IMR-90 (cell line): ENCODE measurements around the gene FNBP1L. TPM values are rescaled to one million over a fixed set of nuclear protein-coding genes. Genes with fewer than 3 reads are reported as not detected.
"Not testable (repeated sequence)": the region's sequence is repeated elsewhere in the genome, so short reads cannot be mapped to it uniquely, and the experiment has no call there.

ENCODE experiments used
- ATAC-seq: fragments of 200-7000 bp; cut with Tn5 transposase; 2 replicates; pipeline ENCODE4 v1.9.1; 2020; ENCODE audit warnings: low read depth, mild to moderate bottlenecking, moderate library complexity
- BruUV-seq: library from RNA; stranded (reverse); fragments of 400-500 nt; replicated peaks from 2 replicates; lab custom pipeline; 2021; lab: Mats Ljungman, UMichigan
- CTCF ChIA-PET: fragments of 300-600 bp; formaldehyde crosslinking; extraction: SDS; loops from one replicate; lab custom pipeline; 2021; ENCODE audit warnings: antibody characterized with exemption; lab: Yijun Ruan, JAX
- POLR2A ChIA-PET: fragments of 300-600 bp; sonication (Branson Sonifier 250); formaldehyde crosslinking; loops from one replicate; lab custom pipeline; 2022; ENCODE audit warnings: antibody characterized with exemption; ENCODE audit not compliant: unreplicated experiment; lab: Charles Lee
- DNase-seq: peaks from one replicate; pipeline ENCODE4 v3.0.0; 2013
- H2AFZ ChIP-seq: replicated peaks from 2 replicates; pipeline ENCODE3; 2013; ENCODE audit warnings: low read length, mild to moderate bottlenecking; ENCODE audit not compliant: poor library complexity
- H2AK5ac ChIP-seq: 2 replicates; pipeline ENCODE4 v1.6.1; 2013; ENCODE audit warnings: low read depth, low read length, inconsistent platforms
- H2AK9ac ChIP-seq: replicated peaks from 2 replicates; pipeline ENCODE3; 2013; ENCODE audit warnings: mild to moderate bottlenecking, low read depth, low read length, moderate library complexity; ENCODE audit not compliant: poor library complexity
- H2BK120ac ChIP-seq: 2 replicates; pipeline ENCODE4 v1.6.1; 2013; ENCODE audit warnings: low read depth, low read length, inconsistent platforms
- H2BK15ac ChIP-seq: 3 replicates; pipeline ENCODE4 v1.6.1; 2013; ENCODE audit warnings: low read depth, low read length, inconsistent platforms
- H2BK20ac ChIP-seq: 2 replicates; pipeline ENCODE4 v1.6.1; 2013; ENCODE audit warnings: low read depth, mild to moderate bottlenecking, inconsistent platforms, low read length, moderate library complexity
- H2BK5ac ChIP-seq: 2 replicates; pipeline ENCODE4 v1.6.1; 2013; ENCODE audit warnings: mild to moderate bottlenecking, low read depth, low read length, inconsistent platforms; ENCODE audit not compliant: poor library complexity, severe bottlenecking
- H3K14ac ChIP-seq: replicated peaks from 2 replicates; pipeline ENCODE4 v1.6.1; 2013; ENCODE audit warnings: low read depth, low read length, inconsistent platforms
- H3K18ac ChIP-seq: 2 replicates; pipeline ENCODE4 v1.6.1; 2013; ENCODE audit warnings: low read depth, low read length, control low read depth
- H3K23ac ChIP-seq: 2 replicates; pipeline ENCODE4 v1.6.1; 2013; ENCODE audit warnings: low read depth, low read length, inconsistent platforms
- H3K27ac ChIP-seq: 2 replicates; pipeline ENCODE4 v1.5.1; 2013; ENCODE audit warnings: mild to moderate bottlenecking, control low read depth, low read length; ENCODE audit not compliant: insufficient read depth
- H3K27me3 ChIP-seq: 2 replicates; pipeline ENCODE4 v1.6.1; 2013; ENCODE audit warnings: low read length; ENCODE audit not compliant: control insufficient read depth, insufficient read depth
- H3K36me3 ChIP-seq: 2 replicates; pipeline ENCODE4 v1.6.1; 2013; ENCODE audit warnings: low read length, mixed read lengths; ENCODE audit not compliant: control insufficient read depth, insufficient read depth
- H3K4ac ChIP-seq: 2 replicates; pipeline ENCODE4 v1.6.1; 2013; ENCODE audit warnings: low read depth, low read length, inconsistent platforms
- H3K4me1 ChIP-seq: 2 replicates; pipeline ENCODE4 v1.6.1; 2013; ENCODE audit warnings: low read length, mixed read lengths; ENCODE audit not compliant: control insufficient read depth, insufficient read depth
- H3K4me2 ChIP-seq: 2 replicates; pipeline ENCODE4 v1.6.1; 2013; ENCODE audit warnings: low read depth, mild to moderate bottlenecking, control low read depth, low read length, moderate library complexity
- H3K4me3 ChIP-seq: 2 replicates; pipeline ENCODE4 v1.5.1; 2013; ENCODE audit warnings: low read depth, mild to moderate bottlenecking, control low read depth, low read length, moderate library complexity; ENCODE audit not compliant: insufficient read depth
- H3K56ac ChIP-seq: 2 replicates; pipeline ENCODE4 v1.6.1; 2013; ENCODE audit warnings: low read length, inconsistent platforms; ENCODE audit not compliant: insufficient read depth; ENCODE audit errors: extremely low read depth
- H3K79me1 ChIP-seq, 2 experiments: 2 replicates each; pipeline ENCODE4 v1.6.1; 2013; ENCODE audit warnings: low read length in 2 of 2, inconsistent platforms in 1 of 2, low read depth in 1 of 2
- H3K9ac ChIP-seq: 2 replicates; pipeline ENCODE4 v1.6.1; 2013; ENCODE audit warnings: low read depth, low read length, control low read depth
- H3K9me1 ChIP-seq: 2 replicates; pipeline ENCODE4 v1.6.1; 2013; ENCODE audit warnings: low read length, inconsistent platforms; ENCODE audit not compliant: insufficient read depth
- H3K9me3 ChIP-seq: 2 replicates; pipeline ENCODE4 v1.6.1; 2013; ENCODE audit warnings: low read length; ENCODE audit not compliant: control insufficient read depth, insufficient read depth
- H4K20me1 ChIP-seq: 2 replicates; pipeline ENCODE4 v1.6.1; 2013; ENCODE audit warnings: low read length, inconsistent platforms; ENCODE audit not compliant: insufficient read depth
- H4K5ac ChIP-seq: 2 replicates; pipeline ENCODE4 v1.6.1; 2013; ENCODE audit warnings: mild to moderate bottlenecking, low read depth, low read length, control low read depth
- H4K8ac ChIP-seq, 2 experiments: 2 replicates each; pipeline ENCODE4 v1.6.1; 2013; ENCODE audit warnings: low read depth in 2 of 2, low read length in 2 of 2, control low read depth in 1 of 2, inconsistent platforms in 1 of 2
- H4K91ac ChIP-seq: 2 replicates; pipeline ENCODE4 v1.6.1; 2013; ENCODE audit warnings: low read depth, low read length, inconsistent platforms; ENCODE audit not compliant: insufficient read depth
- CEBPB ChIP-seq: IDR thresholded peaks from 2 replicates; pipeline ENCODE4 v1.6.1; 2012; ENCODE audit warnings: low read depth, low read length, improper control_type of control experiment
- RFX5 ChIP-seq: IDR thresholded peaks from 2 replicates; pipeline ENCODE4 v1.8.0; 2012; ENCODE audit warnings: low read depth, mild to moderate bottlenecking, low read length, moderate library complexity
- WGBS, 2 experiments: methylation state at CpG; one replicate each; pipeline versions ENCODE4 v1.1.5 to v1.1.7; 2013; ENCODE audit warnings: missing lambda C conversion rate in 2 of 2; ENCODE audit not compliant: insufficient read length in 1 of 2; ENCODE audit errors: extremely low coverage in 2 of 2; 5-methylcytosine and 5-hydroxymethylcytosine counted together
- dilution Hi-C: fragments of 300-500 bp; cut with HindIII; formaldehyde crosslinking; loops from one replicate; pipeline ENCODE4 v1.14.3; 2018; ENCODE audit warnings: low sequenced_read_pairs; ENCODE audit not compliant: unreplicated experiment
- in situ Hi-C: fragments of 300-500 bp; cut with MboI; formaldehyde crosslinking; loops from 3 replicates; pipeline ENCODE4 v1.14.3; 2019; ENCODE audit warnings: low sequenced_read_pairs, inconsistent platforms, mixed read lengths
- intact Hi-C: fragments of 100-400 bp; cut with micrococcal nuclease; formaldehyde crosslinking; loops from 2 replicates; pipeline ENCODE4 v1.10.0; 2022
- polyA plus RNA-seq, 3 experiments: library from polyadenylated mRNA; depleted of rRNA; stranded (reverse); fragments of >200 nt; gene quantifications; 2 replicates each; pipeline ENCODE4 v1.2.3, GENCODE V29; 2012; ENCODE audit warnings: low replicate concordance in 1 of 3
- total RNA-seq: library from RNA; depleted of rRNA; stranded (reverse); fragments of >200 nt; gene quantifications from 2 replicates; pipeline ENCODE4 v1.2.3, GENCODE V29; 2012

FNBP1L gene
- total and polyA plus RNA-seq, 2 of the 4 experiments (the other 2 are of a cell fraction), result 9.3 to 15.2 TPM

DNA sequence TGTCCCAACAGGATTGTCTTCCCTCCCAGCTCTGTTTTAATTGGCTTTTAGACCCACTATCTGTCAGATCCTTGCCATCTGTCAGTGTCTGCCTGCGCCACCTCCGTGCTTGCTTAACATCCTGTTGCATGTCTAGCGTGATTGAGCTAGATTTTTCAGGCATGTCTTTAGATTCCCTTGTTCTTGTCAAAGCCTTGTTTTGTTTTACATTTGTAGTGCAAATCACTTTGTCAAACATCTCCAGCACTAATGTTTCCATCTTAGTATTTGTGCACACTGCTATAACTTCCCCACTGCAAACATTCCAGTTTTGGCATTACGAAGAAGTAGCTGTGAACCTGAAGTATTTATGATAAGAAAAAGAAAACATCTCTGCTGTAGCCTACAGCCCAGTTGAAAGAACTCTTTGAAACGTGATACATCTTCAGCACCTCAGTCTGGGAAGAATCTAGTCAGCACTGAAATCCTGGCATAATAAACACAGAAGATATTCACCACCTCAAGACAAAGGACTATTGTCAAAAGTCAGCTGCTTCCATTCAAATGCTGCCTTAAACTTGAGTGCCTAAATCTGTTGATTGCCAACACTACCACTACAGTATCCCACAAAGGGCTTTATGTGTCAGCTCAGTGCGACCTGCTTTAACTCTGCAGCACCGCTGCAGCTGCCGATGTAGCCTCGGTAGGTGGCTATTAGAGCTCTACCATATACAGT lies 105.0 kb downstream of the FNBP1L start:
- no peak overlapping the region for H2AK9ac ChIP-seq

DNA sequence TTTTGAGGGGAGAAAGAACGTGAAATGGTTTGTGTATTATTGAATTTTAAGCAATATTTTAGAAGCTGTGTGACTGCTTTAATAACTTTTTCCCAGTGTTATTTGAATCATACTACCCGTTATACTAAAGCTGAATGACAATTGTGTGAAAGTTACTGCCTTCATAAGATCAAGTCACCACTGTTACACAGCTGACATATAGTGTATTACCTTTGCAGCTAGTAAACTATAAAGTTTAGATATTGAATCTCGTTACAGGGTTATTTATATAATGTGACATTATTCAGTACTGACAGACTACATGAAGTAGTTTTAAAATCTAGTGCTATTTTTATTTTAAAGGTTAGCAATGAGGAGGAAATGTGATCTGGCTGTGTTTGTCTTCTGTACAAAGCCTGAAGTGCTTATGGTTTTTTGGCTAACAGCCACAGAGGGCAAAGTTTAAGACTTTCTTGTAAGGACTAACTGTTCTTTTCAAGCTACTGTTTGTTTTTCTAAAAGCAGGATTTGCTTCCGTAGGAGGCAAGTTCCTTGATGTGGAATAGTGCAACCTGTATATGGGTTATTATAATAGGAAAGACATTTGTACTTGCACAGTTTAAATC lies 106.1 kb downstream of the FNBP1L start:
- DNase-seq, result peak; percentile 68
- POLR2A ChIA-PET, result interaction anchor here (0.6 kb wide), 1 partner anchor 209 kb away, joined by 7 read pairs; no protein-coding TSS in a partner anchor
- BruUV-seq, dilution Hi-C loops, H3K4me3 ChIP-seq, H3K27me3 ChIP-seq, H2BK120ac ChIP-seq, H2BK15ac ChIP-seq, H2BK20ac ChIP-seq, H4K20me1 ChIP-seq, H3K4me1 ChIP-seq, H2AFZ ChIP-seq, H3K9ac ChIP-seq, CTCF ChIA-PET, H2BK5ac ChIP-seq, H4K91ac ChIP-seq, H3K79me1 ChIP-seq, H3K9me1 ChIP-seq, H3K18ac ChIP-seq, H3K27ac ChIP-seq, H3K4me2 ChIP-seq, H3K9me3 ChIP-seq, H3K56ac ChIP-seq, H4K8ac ChIP-seq, H3K14ac ChIP-seq, H2AK9ac ChIP-seq, H3K36me3 ChIP-seq, H4K5ac ChIP-seq, H3K23ac ChIP-seq, H2AK5ac ChIP-seq, H3K4ac ChIP-seq: not testable (repeated sequence)
- WGBS, 2 experiments, result 100% methylated on average over 1 of the region's 4 CpGs; no CpG with 5 or more reads in 1 of the 2 experiments
- in situ Hi-C loops, result loop anchor here (25.0 kb wide), 1 partner anchor 92 kb away; no protein-coding TSS in a partner anchor
- ATAC-seq, result peak; percentile 44
- intact Hi-C loops, result loop anchor here (5.0 kb wide), 1 partner anchor 107 kb away; the partner anchor contains the start of gene FNBP1L

More for the DNA sequence above, 105.0 kb downstream of the FNBP1L start:
- Histone ChIP-seq H4K91ac (no peak overlapping the region), H3K9me1 (no peaks in the 10 kb centered on the region; the same call in 1 of the 2 replicates), H3K27ac (no peak overlapping the region), H3K56ac (no peak overlapping the region), H2AFZ (no peak overlapping the region), H3K4ac (no peak overlapping the region), H2BK20ac (no peak overlapping the region), H3K9ac (no peak overlapping the region), H4K20me1 (peaks cover 8% of the 10 kb centered on the region; the same call in 1 of the 2 replicates), H2BK5ac (no peak overlapping the region), H3K18ac (no peak overlapping the region), H3K4me2 (peak overlapping the region; percentile 37), H3K14ac (no peak overlapping the region), H3K27me3 (no peaks in the 10 kb centered on the region), H4K8ac (no peak overlapping the region), H2AK5ac (no peak overlapping the region), H3K36me3 (peaks cover 11% of the 10 kb centered on the region), H2BK15ac (no peak overlapping the region), H4K5ac (no peak overlapping the region), H3K9me3 (no peaks in the 10 kb centered on the region), H2BK120ac (no peak overlapping the region), H3K79me1 (no peaks in the 10 kb centered on the region), H3K4me3 (no peak overlapping the region), H3K4me1 (peaks cover 5% of the 10 kb centered on the region), H3K23ac (no peak overlapping the region)
- in situ Hi-C loops (loop anchor here (25.0 kb wide), 1 partner anchor 91 kb away; no protein-coding TSS in a partner anchor), intact Hi-C loops (loop anchor here (5.0 kb wide), 1 partner anchor 106 kb away; the partner anchor contains the start of gene FNBP1L), dilution Hi-C loops (no loop called here)
- ChIA-PET POLR2A (interaction anchor here (0.6 kb wide), 1 partner anchor 381 kb away, joined by 3 read pairs; no protein-coding TSS in a partner anchor), CTCF (interaction anchor here (0.6 to 1.2 kb wide), 2 partner anchors 29 to 261 kb away, joined by 3 to 4 read pairs; no protein-coding TSS in a partner anchor)
- BruUV-seq, result TSS peak; percentile 66
- ATAC-seq (peak; percentile 72), DNase-seq (peak; percentile 53)
- WGBS, 2 experiments, result 20% methylated on average over 1 of the region's 9 CpGs; no CpG with 5 or more reads in 1 of the 2 experiments
- TF ChIP-seq CEBPB (peak; percentile 53; the same call in 1 of the 2 replicates), RFX5 (no peak)
